Measurements from ENCODE around the gene RNASE11.

GRCh38 chr14:20620798-20621478, 33.1 kb upstream of the RNASE11 start:
- TF ChIP-seq CTCF (IDR thresholded peaks at IDR 0.05) = no peak
- TF ChIP-seq CBX2 (IDR thresholded peaks at IDR 0.05; ENCODE audit: borderline replicate concordance, low read depth) = no peak
- TF ChIP-seq EHMT2 (IDR thresholded peaks at IDR 0.05; ENCODE audit: low read depth) = no peak
- no peak for TF ChIP-seq BHLHE40 (IDR thresholded peaks at IDR 0.05; ENCODE audit: low read depth, low read length)
- TF ChIP-seq POLR2AphosphoS2 (conservative IDR thresholded peaks at IDR 0.05; ENCODE audit: low read length) = no peak
- no peak for TF ChIP-seq EP300 (IDR thresholded peaks at IDR 0.05)
- no peak for TF ChIP-seq POLR2A (IDR thresholded peaks at IDR 0.05; ENCODE audit: low read length)
- no peak for TF ChIP-seq NPAS2 (CRISPR knock-in tag; IDR thresholded peaks at IDR 0.05; ENCODE audit: borderline replicate concordance)

All from A549 (cell line).